ENCODE data around the gene YWHAH.

YWHAH gene

GRCh38 chr22:31932863-31933262 lies 11.5 kb upstream of the YWHAH start:
- TF ChIP-seq CTCF (conservative IDR thresholded peaks at IDR 0.05) (no peak), ZFX (IDR thresholded peaks at IDR 0.05) (no peak)

GRCh38 chr22:31933406-31933805 lies 10.9 kb upstream of the YWHAH start:
- H3K27ac ChIP-seq, result no peak overlapping the region
- no peak for TF ChIP-seq CTCF (conservative IDR thresholded peaks at IDR 0.05)
- no peak for TF ChIP-seq ZFX (IDR thresholded peaks at IDR 0.05)

More at GRCh38 chr22:31932863-31933262, 11.5 kb upstream of the YWHAH start:
- H3K27ac ChIP-seq, result no peak overlapping the region

GRCh38 chr22:31933816-31934482 lies 10.4 kb upstream of the YWHAH start:
- H3K27ac ChIP-seq, result no peak overlapping the region
- TF ChIP-seq CTCF (conservative IDR thresholded peaks at IDR 0.05), result no peak
- TF ChIP-seq ZFX (IDR thresholded peaks at IDR 0.05), result no peak

GRCh38 chr22:31935961-31936635 lies 8.2 kb upstream of the YWHAH start:
- no peak overlapping the region for H3K27ac ChIP-seq
- TF ChIP-seq ZFX (IDR thresholded peaks at IDR 0.05) (no peak), CTCF (conservative IDR thresholded peaks at IDR 0.05) (no peak)

- H3K27ac ChIP-seq, result no peak overlapping the region
- TF ChIP-seq ZFX (IDR thresholded peaks at IDR 0.05), result no peak
- no peak for TF ChIP-seq CTCF (conservative IDR thresholded peaks at IDR 0.05)
These were observed 7.0 kb upstream of the YWHAH start for GRCh38 chr22:31937341-31937740.

- TF ChIP-seq CTCF (conservative IDR thresholded peaks at IDR 0.05), result no peak
- TF ChIP-seq ZFX (IDR thresholded peaks at IDR 0.05), result no peak
- no peak overlapping the region for H3K27ac ChIP-seq
These were observed 6.0 kb upstream of the YWHAH start for GRCh38 chr22:31938296-31938695.

GRCh38 chr22:31940506-31940905 lies 3.8 kb upstream of the YWHAH start:
- no peak overlapping the region for H3K27ac ChIP-seq

More at GRCh38 chr22:31940506-31940905, 3.8 kb upstream of the YWHAH start:
- no peak for TF ChIP-seq CTCF (conservative IDR thresholded peaks at IDR 0.05)
- TF ChIP-seq ZFX (IDR thresholded peaks at IDR 0.05), result no peak

All from C4-2B (cell line).